HG03175 (cell line): ENCODE results near the gene C2CD4D.

Experiments used
- ATAC-seq: cut with Tn5 transposase; IDR thresholded peaks from one replicate; pipeline ENCODE4 v1.9.1; 2021; ENCODE audit warnings: mild to moderate bottlenecking, moderate library complexity; ENCODE audit not compliant: unreplicated experiment

C2CD4D gene

GRCh38 chr1:151790940-151791651 lies 48.5 kb downstream of the C2CD4D start:
- no peak for ATAC-seq

GRCh38 chr1:151790071-151790939 lies 49.3 kb downstream of the C2CD4D start, which contains the start of gene TDRKH:
Gene TDRKH, minus strand, starts transcription at chr1:151790500. Its CDS starts 7,478 bp downstream, at chr1:151783022.
- peak; percentile 98 for ATAC-seq
